Naive thymus-derived CD4-positive, alpha-beta T cell (primary cell): ENCODE data around the gene AMBRA1. TPM values are rescaled to one million over a fixed set of nuclear protein-coding genes. Genes with fewer than 3 reads are reported as not detected.
A peak's percentile ranks its signal among the peaks of the same experiment; 100 is the strongest.

Experiments
- ATAC-seq: fragments of 150-1000 bp; cut with Tn5 transposase; 2 replicates; pipeline ENCODE4 v1.10.0; 2021; ENCODE audit warnings: mild to moderate bottlenecking, moderate library complexity
- CTCF ChIA-PET: fragments of 350-600 bp; sonication (Branson Sonifier 250); formaldehyde crosslinking; loops from one replicate; lab custom pipeline; 2021; ENCODE audit warnings: antibody characterized with exemption; lab: Charles Lee
- POLR2A ChIA-PET: fragments of 350-600 bp; sonication (Branson Sonifier 250); formaldehyde crosslinking; loops from one replicate; lab custom pipeline; 2021; ENCODE audit warnings: antibody characterized with exemption, inconsistent platforms; lab: Charles Lee
- DNase-seq, 9 donors: peaks; one replicate each; pipeline versions ENCODE4 v3.0.0 to v3.0.0-alpha.2; 2020 to 2022; ENCODE audit warnings: mixed read lengths in 1 of 9
- H3K27ac ChIP-seq: one replicate; pipeline ENCODE4 v1.7.0; 2013; ENCODE audit warnings: mild to moderate bottlenecking, low read depth, low read length, moderate library complexity
- H3K27me3 ChIP-seq, 2 donors: one replicate each; pipeline ENCODE4 v1.7.0; 2013; ENCODE audit warnings: low read length in 2 of 2, mild to moderate bottlenecking in 2 of 2, moderate library complexity in 2 of 2; ENCODE audit not compliant: control insufficient read depth in 2 of 2, insufficient read depth in 2 of 2
- H3K36me3 ChIP-seq, 3 experiments: 1 replicate in 2 of 3; 2 replicates in 1 of 3; pipeline ENCODE4 v1.7.0; 2013; ENCODE audit warnings: low read length in 3 of 3, mild to moderate bottlenecking in 3 of 3, moderate library complexity in 1 of 3; ENCODE audit not compliant: insufficient read depth in 3 of 3, control insufficient read depth in 2 of 3
- H3K4me1 ChIP-seq, 2 donors: one replicate each; pipeline ENCODE4 v1.7.0; 2013; ENCODE audit warnings: low read length in 2 of 2, mild to moderate bottlenecking in 2 of 2, moderate library complexity in 1 of 2; ENCODE audit not compliant: control insufficient read depth in 2 of 2, insufficient read depth in 2 of 2
- H3K4me3 ChIP-seq: 2 replicates; pipeline ENCODE4 v1.7.0; 2013; ENCODE audit warnings: mild to moderate bottlenecking, low read length
- H3K9me3 ChIP-seq, 3 experiments: 1 replicate in 2 of 3; 2 replicates in 1 of 3; pipeline ENCODE4 v1.7.0; 2013; ENCODE audit warnings: low read length in 3 of 3; ENCODE audit not compliant: control insufficient read depth in 2 of 3
- H3K27ac Mint-ChIP-seq, 9 donors: one replicate each; pipeline ENCODE4 v1.8.0; 2020 to 2022; ENCODE audit warnings: mixed read lengths in 9 of 9, mild to moderate bottlenecking in 8 of 9, moderate library complexity in 5 of 9, inconsistent platforms in 2 of 9
- H3K27me3 Mint-ChIP-seq, 5 donors: one replicate each; pipeline ENCODE4 v1.8.0; 2021 to 2022; ENCODE audit warnings: mixed read lengths in 5 of 5, mild to moderate bottlenecking in 1 of 5
- H3K36me3 Mint-ChIP-seq, 5 donors: one replicate each; pipeline ENCODE4 v1.8.0; 2020 to 2022; ENCODE audit warnings: mixed read lengths in 5 of 5, mild to moderate bottlenecking in 3 of 5, inconsistent platforms in 1 of 5
- H3K4me1 Mint-ChIP-seq, 7 donors: one replicate each; pipeline ENCODE4 v1.8.0; 2020 to 2022; ENCODE audit warnings: mixed read lengths in 7 of 7, mild to moderate bottlenecking in 3 of 7, inconsistent platforms in 1 of 7
- H3K4me3 Mint-ChIP-seq, 10 donors: one replicate each; pipeline ENCODE4 v1.8.0; 2020 to 2022; ENCODE audit warnings: mild to moderate bottlenecking in 10 of 10, mixed read lengths in 10 of 10, moderate library complexity in 6 of 10, inconsistent platforms in 2 of 10
- H3K9me3 Mint-ChIP-seq, 11 donors: one replicate each; pipeline ENCODE4 v1.8.0; 2020 to 2022; ENCODE audit warnings: mixed read lengths in 11 of 11, mild to moderate bottlenecking in 4 of 11, inconsistent platforms in 1 of 11, moderate library complexity in 1 of 11
- intact Hi-C, 2 donors: fragments of 100-400 bp; cut with micrococcal nuclease; formaldehyde crosslinking; loops; one replicate each; pipeline ENCODE4 v1.15.1; 2023
- polyA plus RNA-seq, 2 donors: library from polyadenylated mRNA; unstranded; fragments of 300-500 nt; fragmentation: Illumina TruSeq; gene quantifications; one replicate each; pipeline ENCODE4 v1.2.3, GENCODE V29; 2021
- total RNA-seq, 6 experiments: library from RNA in 5 of 6; stranded (reverse) in 5 of 6; gene quantifications; 1 replicate in 5 of 6; 2 replicates in 1 of 6; pipeline ENCODE4 v1.2.3 and lab custom pipeline; 2021 to 2026

The AMBRA1 gene
- total and polyA plus RNA-seq, 7 experiments from 2014 or later, result 8.9 to 48.7 (median 41.2) TPM

DNA sequence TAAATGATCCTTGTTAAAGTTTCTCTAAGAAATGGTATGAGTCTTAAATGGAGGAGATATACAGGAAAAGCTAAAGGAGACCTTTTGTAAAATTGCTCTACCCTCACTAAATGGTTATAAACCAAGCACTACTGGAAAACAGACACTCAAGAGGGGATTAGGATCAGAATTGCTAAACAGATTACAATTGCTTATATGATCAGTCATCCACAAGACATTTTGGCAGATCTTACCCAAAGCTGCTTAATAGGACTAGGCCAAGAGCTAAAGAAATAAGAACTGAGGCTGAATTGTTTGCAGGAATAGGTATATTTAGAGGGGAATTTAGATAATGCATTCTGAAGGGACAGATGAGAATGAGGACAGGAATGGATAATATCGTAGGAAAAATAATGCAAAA lies 13.7 kb upstream of the AMBRA1 start:
- DNase-seq (no peak), ATAC-seq (no peak)
- peaks cover 0 to 4% (median 3%) of the 10 kb centered on the region in 5 donors for H3K36me3 Mint-ChIP-seq
- Histone ChIP-seq H3K27me3 (no peaks in the 10 kb centered on the region), H3K4me3 (no peak overlapping the region), H3K4me1 (no peaks in the 10 kb centered on the region), H3K27ac (no peak overlapping the region), H3K9me3 (no peaks in the 10 kb centered on the region), H3K36me3 (peaks cover 0 to 10% (median 0%) of the 10 kb centered on the region in 3 experiments)
- H3K27ac Mint-ChIP-seq, result no peak overlapping the region
- H3K4me1 Mint-ChIP-seq, result peaks cover 0 to 18% (median 6%) of the 10 kb centered on the region in 7 donors
- ChIA-PET CTCF (interaction anchor here (1.0 kb wide), 1 partner anchor 11 kb away, joined by 4 read pairs; no protein-coding TSS in a partner anchor), POLR2A (interaction anchor here (0.7 to 1.2 kb wide), 2 partner anchors 10 to 689 kb away, joined by 3 read pairs; partner anchors contain the start of genes ATG13 and HARBI1)
- no peaks in the 10 kb centered on the region for H3K27me3 Mint-ChIP-seq
- no peak overlapping the region for H3K4me3 Mint-ChIP-seq
- intact Hi-C loops, result no loop called here
- no peaks in the 10 kb centered on the region for H3K9me3 Mint-ChIP-seq

- POLR2A ChIA-PET, result no interaction called here
- Histone ChIP-seq H3K9me3 (no peaks in the 10 kb centered on the region), H3K27ac (no peak overlapping the region), H3K4me3 (no peak overlapping the region), H3K36me3 (peaks cover 0 to 10% (median 0%) of the 10 kb centered on the region in 3 experiments), H3K4me1 (no peaks in the 10 kb centered on the region), H3K27me3 (no peaks in the 10 kb centered on the region)
- peaks cover 0 to 12% (median 4%) of the 10 kb centered on the region in 7 donors for H3K4me1 Mint-ChIP-seq
- ATAC-seq (no peak), DNase-seq (no peak)
- intact Hi-C loops, result no loop called here
- CTCF ChIA-PET, result no interaction called here
- H3K36me3 Mint-ChIP-seq, result peaks cover 0 to 4% (median 2%) of the 10 kb centered on the region in 5 donors
- no peak overlapping the region for H3K27ac Mint-ChIP-seq
- H3K4me3 Mint-ChIP-seq, result no peak overlapping the region
- no peaks in the 10 kb centered on the region for H3K9me3 Mint-ChIP-seq
- no peaks in the 10 kb centered on the region for H3K27me3 Mint-ChIP-seq
These were observed 11.0 kb upstream of the AMBRA1 start for GRCh38 chr11:46604796-46605195.

DNA sequence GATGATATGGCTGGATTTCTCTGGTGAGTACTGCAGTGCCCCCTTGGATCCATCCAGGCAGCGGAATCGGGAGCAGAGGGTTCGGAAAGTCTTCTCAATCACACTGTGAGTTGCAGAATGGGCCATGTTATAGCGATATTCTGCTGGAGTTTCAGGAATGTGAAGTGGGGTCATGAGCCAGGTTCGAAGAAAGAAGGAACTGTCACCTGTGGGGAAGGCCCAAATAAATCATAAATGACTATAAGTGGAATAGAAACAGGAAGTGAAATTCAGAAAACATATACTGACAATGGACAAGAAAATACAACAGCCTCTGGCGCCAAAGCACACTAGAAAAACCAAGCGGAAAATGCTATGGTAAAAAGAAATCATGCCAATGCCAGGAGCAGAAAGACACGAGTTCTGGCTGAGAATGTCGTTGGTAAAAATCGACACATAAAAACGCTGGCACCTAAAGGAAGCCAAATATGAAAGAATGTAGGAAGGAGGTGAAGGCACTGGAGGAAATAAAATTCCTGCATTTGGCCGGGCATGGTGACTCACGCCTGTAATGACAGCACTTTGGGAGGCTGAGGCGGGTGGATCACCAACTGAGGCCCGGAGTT lies 10.0 kb upstream of the AMBRA1 start:
- H3K36me3 Mint-ChIP-seq, result peaks cover 0 to 4% (median 2%) of the 10 kb centered on the region in 5 donors
- no peak for ATAC-seq
- H3K9me3 Mint-ChIP-seq, result no peaks in the 10 kb centered on the region
- ChIA-PET CTCF (no interaction called here), POLR2A (no interaction called here)
- H3K4me3 Mint-ChIP-seq, result no peak overlapping the region
- intact Hi-C loops, result no loop called here
- H3K27ac ChIP-seq, result no peak overlapping the region
- H3K4me1 ChIP-seq, result no peaks in the 10 kb centered on the region
- H3K27me3 ChIP-seq, result no peaks in the 10 kb centered on the region
- no peaks in the 10 kb centered on the region for H3K27me3 Mint-ChIP-seq
- no peak overlapping the region for H3K27ac Mint-ChIP-seq
- H3K4me3 ChIP-seq, result no peak overlapping the region
- DNase-seq, result no peak
- H3K9me3 ChIP-seq, result no peaks in the 10 kb centered on the region
- peaks cover 0 to 10% (median 0%) of the 10 kb centered on the region in 3 experiments for H3K36me3 ChIP-seq
- peaks cover 0 to 12% (median 4%) of the 10 kb centered on the region in 7 donors for H3K4me1 Mint-ChIP-seq

DNA sequence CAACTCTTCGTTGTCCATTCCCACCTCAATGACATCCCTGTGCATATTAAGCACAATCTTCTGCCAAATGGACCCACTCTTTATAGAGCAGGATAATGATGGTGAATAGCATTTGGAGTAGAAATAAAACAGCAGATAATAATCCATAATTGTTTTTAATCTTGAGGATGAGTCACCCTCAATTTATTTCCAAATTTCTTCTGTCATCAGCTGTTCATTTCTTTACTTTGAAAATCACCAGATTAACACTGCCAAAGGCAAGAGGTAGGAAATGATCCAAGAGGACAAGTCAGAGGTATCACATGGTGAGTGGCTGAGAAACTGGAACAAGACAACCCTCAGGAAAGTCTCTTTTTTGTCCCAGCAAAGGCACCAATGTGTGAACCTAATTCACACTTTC lies 7.3 kb upstream of the AMBRA1 start:
- no peak for DNase-seq
- Histone ChIP-seq H3K36me3 (peaks cover 0 to 10% (median 0%) of the 10 kb centered on the region in 3 experiments), H3K9me3 (no peaks in the 10 kb centered on the region), H3K4me3 (no peak overlapping the region), H3K4me1 (no peaks in the 10 kb centered on the region), H3K27me3 (no peaks in the 10 kb centered on the region), H3K27ac (no peak overlapping the region)
- CTCF ChIA-PET, result no interaction called here
- no peak overlapping the region for H3K4me3 Mint-ChIP-seq
- POLR2A ChIA-PET, result no interaction called here
- ATAC-seq, result no peak
- H3K27me3 Mint-ChIP-seq, result no peaks in the 10 kb centered on the region
- H3K9me3 Mint-ChIP-seq, result no peaks in the 10 kb centered on the region
- intact Hi-C loops, result no loop called here
- peak overlapping the region in 1 of 9 donors; percentile 62 for H3K27ac Mint-ChIP-seq
- H3K4me1 Mint-ChIP-seq, result peaks cover 0 to 5% (median 0%) of the 10 kb centered on the region in 7 donors
- H3K36me3 Mint-ChIP-seq, result peaks cover 0 to 5% (median 0%) of the 10 kb centered on the region in 5 donors

DNA sequence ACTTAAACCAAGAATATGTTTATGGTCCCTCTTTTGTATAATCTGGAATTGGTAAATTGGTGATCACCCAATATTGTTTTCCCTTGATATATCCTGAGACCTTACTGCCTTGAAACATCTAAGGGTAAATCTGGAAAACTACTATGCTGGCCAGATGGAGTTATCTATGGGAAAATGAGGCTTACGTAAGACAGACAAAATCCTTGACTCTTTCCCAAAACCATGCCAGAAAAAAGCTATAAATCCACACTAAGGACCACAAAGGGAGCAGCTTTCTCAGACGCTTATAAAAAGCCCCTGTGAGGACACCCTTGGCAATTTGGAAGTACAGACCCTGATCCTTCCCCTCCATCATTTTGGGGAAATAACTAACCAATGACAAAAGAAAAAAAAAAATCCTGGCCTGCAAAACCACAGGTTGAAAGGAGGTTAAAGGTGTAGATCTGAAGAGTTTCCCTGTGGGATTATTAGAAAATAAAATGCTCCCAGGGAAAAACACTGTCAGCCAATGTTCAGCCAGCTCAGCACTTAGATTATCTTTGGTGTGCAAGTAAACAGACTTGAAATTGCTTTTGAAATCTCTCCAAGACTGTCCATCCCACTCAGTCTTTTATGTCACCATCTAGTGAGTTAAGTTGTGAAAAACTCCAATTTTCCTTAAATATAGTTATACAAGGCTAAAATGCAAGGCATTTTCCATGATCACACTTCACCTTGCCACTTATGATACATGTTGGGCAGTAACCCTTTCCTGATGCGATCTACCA lies 6.6 kb upstream of the AMBRA1 start:
- no peak for DNase-seq
- intact Hi-C loops, result no loop called here
- Mint-ChIP-seq H3K4me1 (peaks cover 0 to 5% (median 0%) of the 10 kb centered on the region in 7 donors), H3K27ac (no peak overlapping the region), H3K4me3 (no peak overlapping the region), H3K9me3 (no peaks in the 10 kb centered on the region), H3K36me3 (peaks cover 0 to 5% (median 0%) of the 10 kb centered on the region in 5 donors), H3K27me3 (no peaks in the 10 kb centered on the region)
- Histone ChIP-seq H3K27me3 (no peaks in the 10 kb centered on the region), H3K4me1 (no peaks in the 10 kb centered on the region), H3K36me3 (peaks cover 0 to 10% (median 0%) of the 10 kb centered on the region in 3 experiments), H3K27ac (no peak overlapping the region), H3K9me3 (no peaks in the 10 kb centered on the region), H3K4me3 (no peak overlapping the region)
- CTCF ChIA-PET, result no interaction called here
- POLR2A ChIA-PET, result interaction anchor here (0.6 kb wide), 1 partner anchor 192 kb away, joined by 3 read pairs; no protein-coding TSS in a partner anchor
- ATAC-seq, result no peak

GRCh38 chr11:46599340-46600193 lies 5.7 kb upstream of the AMBRA1 start:
- CTCF ChIA-PET, result no interaction called here
- intact Hi-C loops, result no loop called here

More at GRCh38 chr11:46599340-46600193, 5.7 kb upstream of the AMBRA1 start:
- POLR2A ChIA-PET, result interaction anchor here (0.6 kb wide), 1 partner anchor 193 kb away, joined by 3 read pairs; no protein-coding TSS in a partner anchor
- H3K4me3 Mint-ChIP-seq, result no peak overlapping the region
- ATAC-seq (no peak), DNase-seq (no peak)
- H3K27me3 Mint-ChIP-seq, result no peaks in the 10 kb centered on the region
- no peaks in the 10 kb centered on the region for H3K9me3 ChIP-seq
- no peaks in the 10 kb centered on the region for H3K27me3 ChIP-seq
- H3K36me3 ChIP-seq, result peaks cover 0 to 10% (median 0%) of the 10 kb centered on the region in 3 experiments
- peaks cover 0 to 5% (median under 1%) of the 10 kb centered on the region in 7 donors for H3K4me1 Mint-ChIP-seq
- H3K9me3 Mint-ChIP-seq, result no peaks in the 10 kb centered on the region
- H3K27ac ChIP-seq, result no peak overlapping the region
- peaks cover 0 to 5% (median 0%) of the 10 kb centered on the region in 5 donors for H3K36me3 Mint-ChIP-seq
- no peak overlapping the region for H3K4me3 ChIP-seq
- H3K4me1 ChIP-seq, result no peaks in the 10 kb centered on the region
- no peak overlapping the region for H3K27ac Mint-ChIP-seq
